GM21825 (cell line): Measurements from ENCODE around the gene SLC51A.
"Not testable (repeated sequence)": the region's sequence is repeated elsewhere in the genome, so short reads cannot be mapped to it uniquely, and the experiment has no call there.

Source experiments
- ATAC-seq: cut with Tn5 transposase; IDR thresholded peaks from one replicate; pipeline ENCODE4 v1.9.1; 2021; ENCODE audit warnings: mild to moderate bottlenecking, moderate library complexity; ENCODE audit not compliant: unreplicated experiment

Gene SLC51A

GRCh38 chr3:196193133-196193735, 23.1 kb upstream of the SLC51A start:
- ATAC-seq = no peak

DNA sequence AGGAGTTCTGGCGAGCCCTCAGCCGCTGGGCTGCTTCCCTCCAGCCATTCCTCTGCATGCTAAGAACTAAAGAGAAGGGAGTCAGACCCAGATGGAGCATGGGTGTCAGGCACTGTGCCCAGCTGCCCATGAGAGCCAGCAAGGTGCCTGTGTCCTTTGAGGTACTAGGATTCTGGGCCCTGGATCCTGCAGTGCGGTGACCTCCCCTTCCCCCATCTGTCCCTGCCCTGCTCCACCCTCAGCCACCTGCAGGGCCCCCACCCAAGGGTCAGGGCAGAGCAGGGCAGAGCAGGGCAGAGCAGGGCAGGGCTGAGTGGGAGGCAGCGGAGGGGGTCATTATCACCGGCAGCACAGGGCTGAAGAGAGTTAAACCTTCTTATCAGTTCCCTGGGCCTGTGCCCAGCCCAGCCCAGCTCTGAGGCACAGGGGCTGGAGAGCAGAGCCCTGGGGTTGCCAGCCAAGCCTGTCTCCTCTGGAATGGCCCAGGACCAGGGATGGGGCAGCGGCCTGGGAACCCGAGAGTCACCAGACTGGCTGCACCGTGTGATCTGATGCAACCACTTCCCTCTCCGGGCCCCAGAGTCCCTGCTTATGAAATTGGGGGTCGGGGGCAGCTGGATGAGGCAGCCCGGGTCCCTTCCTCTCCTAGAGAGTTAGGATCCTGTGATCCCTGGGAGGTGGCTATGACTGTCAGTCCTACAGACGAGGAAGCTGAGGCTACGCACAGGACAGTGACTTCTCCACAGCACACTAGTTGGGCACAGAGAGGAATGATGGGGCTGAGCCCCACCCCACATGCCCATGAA, 22.4 kb upstream of the SLC51A start:
- ATAC-seq = no peak

GRCh38 chr3:196194542-196194915, 21.8 kb upstream of the SLC51A start:
- no peak for ATAC-seq

DNA sequence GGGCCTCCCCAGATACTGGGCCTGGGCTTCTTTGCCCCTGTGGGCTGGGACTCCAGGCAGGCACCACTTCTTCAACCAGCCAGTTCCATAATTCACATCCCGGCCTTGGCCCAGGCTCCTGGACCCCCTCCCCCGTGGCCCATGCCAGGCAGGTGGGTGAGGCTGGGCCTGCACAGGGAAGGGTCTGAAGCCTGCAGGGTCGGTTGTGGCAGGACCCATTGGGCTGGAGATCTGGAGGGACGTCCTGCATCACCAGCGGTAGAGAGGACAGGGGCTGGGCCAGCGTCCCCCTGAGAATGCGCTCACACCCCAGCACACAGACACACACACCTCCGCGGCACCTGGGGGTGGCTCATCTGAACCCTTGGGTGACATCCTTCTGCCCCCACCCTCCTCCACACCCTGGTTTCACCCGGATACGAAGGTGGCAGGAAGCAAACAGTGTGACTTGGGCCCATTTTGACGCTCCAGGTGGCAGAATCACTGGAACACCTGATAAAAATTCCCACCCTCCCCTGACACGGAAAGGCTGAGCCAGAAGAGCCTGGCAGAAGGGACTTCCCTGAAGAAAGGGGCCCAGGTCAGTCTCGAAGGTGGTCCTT, 20.6 kb upstream of the SLC51A start:
- no peak for ATAC-seq

DNA sequence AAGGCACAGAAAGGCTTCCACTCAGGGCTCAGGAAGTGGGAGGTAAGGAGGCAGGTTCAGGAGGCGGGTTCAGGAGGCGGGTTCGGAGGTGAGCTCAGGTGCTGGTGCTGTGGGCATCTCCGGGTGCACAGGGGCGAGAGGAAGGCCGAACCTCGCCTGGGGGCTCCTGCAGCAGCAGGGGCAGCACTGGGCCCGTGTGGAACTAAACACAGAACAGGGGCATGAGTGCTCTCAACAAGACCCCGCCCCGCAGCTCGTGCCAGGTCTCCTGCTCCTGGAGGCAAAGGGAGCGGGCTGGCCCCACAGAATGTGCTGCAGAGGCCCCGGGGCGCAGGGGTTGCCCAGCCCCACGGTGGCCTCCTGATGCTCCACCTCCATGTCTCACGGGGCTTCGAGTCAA, 18.8 kb upstream of the SLC51A start:
- no peak for ATAC-seq

DNA sequence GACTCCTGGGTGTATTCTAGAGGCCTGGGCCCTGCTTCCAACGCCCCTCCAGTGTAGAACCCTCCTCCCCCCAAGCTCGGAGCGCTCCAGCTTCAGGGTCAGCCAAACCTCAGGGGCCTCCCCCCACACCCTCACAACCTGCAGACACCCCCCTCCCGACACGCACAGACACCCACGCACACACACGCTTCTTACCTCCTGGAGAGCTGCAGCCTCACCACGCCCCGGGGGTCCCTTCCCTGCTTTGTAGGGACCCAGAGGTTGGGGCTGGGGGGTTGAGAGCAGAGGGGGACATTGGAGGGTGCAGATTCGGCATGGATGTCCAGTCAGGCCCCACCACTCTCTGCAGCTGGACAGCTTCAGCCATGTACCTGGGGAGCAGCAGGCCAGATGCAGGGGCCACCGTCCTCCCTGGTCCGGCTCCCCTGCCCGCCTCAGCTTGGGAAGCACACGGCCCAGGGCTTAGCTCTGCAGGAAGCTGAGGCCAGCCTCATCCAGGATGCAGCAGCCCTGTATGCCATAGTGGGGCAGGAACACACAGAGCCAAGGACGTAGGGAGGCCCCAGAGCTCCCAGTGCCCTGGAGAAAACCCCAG, 18.2 kb upstream of the SLC51A start:
- ATAC-seq = no peak

DNA sequence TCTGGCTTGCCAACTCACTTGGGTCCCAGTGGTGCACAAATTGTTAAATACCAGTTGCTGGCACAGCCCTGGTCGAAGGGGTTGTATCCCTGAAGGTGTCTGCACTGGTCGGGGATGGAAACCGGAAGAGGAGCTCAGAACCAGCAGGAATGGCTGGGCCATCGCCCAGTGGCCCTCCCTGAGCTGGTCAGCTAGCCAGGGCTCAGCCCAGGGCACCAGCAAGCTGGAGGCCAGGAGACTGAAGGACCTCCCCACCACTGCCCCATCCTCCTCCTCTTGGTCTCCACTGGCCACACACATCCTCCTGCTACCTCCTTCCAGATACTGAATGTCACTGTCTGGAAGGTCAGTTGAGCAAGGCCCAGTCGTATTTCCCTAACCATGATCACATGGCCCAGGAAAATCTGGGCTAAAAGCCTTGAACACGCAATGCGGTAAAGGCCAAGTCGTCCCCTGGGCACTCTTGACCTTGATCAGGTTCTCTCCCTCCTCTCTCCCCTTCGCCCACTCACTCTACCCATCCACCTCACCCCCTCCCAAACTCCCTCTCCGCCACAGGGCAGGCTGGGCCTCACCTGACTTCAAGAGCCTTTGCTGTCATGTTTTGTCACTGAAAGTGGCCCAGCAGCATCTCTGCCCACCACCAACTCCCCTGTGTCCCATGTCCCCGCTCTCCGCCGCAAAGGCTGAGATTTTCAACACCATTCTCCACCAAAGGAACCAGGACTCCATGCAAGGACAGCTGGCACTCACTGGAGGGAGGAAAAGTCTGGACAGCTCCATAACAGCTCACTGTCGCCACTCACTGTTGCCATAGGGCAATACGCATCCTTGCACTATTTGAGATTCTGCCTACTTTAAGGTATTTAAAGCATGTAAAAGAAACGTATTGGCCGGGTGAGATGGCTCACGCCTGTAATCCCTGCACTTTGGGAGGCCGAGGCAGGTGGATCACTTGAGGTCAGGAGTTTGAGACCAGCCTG, 17.3 kb upstream of the SLC51A start:
- ATAC-seq = no peak

- ATAC-seq = no peak
Measured at GRCh38 chr3:196202516-196202970, 13.8 kb upstream of the SLC51A start.

- ATAC-seq = no peak
Measured at GRCh38 chr3:196203846-196204245, 12.5 kb upstream of the SLC51A start.

DNA sequence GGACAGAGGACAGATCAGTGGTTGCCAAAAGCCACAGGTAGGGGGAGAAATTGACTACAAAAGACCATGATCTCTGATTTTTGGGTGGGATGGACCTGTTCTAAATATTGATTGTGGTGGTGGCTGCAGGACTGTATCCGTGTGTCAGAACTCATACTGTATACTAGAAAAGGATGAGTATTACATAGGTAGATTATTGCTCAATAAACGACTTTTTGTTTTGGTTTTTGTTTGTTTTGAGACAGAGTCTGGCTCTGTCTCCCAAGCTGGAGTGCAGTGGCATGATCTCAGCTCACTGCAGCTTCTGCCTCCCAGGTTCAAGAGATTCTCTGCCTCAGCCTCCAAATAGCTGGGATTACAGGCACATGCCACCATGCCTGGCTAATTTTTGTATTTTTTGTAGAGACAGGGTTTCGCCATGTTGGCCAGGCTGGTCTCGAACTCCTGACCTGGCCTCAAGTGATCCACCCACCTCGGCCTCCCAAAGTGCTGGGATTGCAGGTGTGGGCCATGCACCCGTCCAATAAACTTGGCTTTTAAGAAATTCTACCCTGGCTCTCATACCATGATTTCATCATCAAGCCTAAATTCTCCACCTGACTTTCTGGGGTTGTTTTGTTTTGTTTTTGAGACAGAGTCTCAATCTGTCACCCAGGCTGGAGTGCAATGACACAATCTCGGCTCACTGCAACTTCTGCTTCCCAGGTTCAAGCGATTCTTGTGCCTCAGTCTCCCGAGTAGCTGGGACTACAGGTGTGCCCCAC, 10.7 kb upstream of the SLC51A start:
- ATAC-seq = not testable (repeated sequence)

DNA sequence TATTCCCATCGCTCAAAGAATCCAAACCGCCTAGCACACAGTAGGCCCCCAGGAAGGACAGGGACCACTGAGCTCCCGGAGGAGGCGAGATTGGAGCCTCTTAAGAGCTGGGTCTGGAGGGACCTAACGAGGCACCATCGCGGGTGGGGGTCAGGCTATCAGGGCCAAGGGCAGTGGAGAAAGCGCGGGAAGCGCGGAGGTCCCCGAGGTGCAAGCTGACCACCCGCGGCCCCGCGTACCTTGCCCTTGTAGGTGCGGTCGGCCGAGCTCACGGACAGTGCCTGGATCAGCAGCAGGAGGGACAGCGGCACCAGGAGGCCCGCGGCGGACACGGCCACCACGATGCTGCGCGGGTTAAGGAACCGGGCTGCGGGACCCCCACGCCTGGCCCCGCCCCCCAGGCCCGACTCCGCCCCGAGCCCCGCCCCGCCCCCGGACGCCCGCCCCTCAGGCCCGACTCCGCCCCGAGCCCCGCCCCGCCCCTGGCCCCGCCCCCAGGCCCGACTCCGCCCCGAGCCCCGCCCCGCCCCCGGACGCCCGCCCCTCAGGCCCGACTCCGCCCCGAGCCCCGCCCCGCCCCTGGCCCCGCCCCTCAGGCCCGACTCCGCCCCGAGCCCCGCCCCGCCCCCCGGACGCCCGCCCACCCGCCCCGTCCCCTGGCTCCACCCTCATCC, 9.0 kb upstream of the SLC51A start:
- no peak for ATAC-seq

- no peak for ATAC-seq
Measured at GRCh38 chr3:196207833-196208607, 8.3 kb upstream of the SLC51A start.

DNA sequence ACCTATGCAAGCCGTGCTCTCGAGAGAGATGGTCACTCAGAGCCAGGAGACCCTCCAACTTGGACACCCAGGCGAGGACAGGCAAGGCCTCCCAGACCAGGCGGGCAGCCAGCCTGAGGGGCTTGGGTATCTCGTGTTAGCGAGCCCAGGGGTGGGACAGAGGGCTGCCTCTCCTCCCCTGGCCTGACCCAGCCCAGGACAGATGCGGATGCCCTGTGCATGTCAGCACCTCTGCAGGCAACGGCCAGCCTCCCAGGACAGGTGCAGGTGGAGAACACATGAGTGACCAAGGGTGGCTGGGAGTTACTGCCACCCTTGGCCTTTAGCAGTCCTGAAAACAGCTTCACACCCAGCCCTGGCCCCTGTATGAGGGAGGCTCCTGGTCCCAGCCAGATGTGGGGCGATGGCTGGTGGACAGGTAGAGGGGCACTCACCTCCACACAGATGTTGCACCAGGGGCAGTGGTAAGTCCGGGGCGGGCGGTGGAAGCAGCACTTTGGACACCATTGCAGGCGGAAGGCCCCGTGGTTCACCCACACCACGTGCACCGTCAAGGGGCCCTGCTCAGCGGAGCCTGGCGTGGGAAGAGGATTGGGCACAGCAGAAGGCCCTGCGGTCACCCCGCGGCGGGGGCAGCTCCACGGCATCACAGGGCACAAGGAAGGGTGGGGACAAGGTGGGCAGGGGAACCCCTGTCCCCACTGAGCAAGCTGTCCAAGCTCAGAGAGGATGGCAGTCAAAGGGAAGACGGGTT, 7.2 kb upstream of the SLC51A start:
- no peak for ATAC-seq

DNA sequence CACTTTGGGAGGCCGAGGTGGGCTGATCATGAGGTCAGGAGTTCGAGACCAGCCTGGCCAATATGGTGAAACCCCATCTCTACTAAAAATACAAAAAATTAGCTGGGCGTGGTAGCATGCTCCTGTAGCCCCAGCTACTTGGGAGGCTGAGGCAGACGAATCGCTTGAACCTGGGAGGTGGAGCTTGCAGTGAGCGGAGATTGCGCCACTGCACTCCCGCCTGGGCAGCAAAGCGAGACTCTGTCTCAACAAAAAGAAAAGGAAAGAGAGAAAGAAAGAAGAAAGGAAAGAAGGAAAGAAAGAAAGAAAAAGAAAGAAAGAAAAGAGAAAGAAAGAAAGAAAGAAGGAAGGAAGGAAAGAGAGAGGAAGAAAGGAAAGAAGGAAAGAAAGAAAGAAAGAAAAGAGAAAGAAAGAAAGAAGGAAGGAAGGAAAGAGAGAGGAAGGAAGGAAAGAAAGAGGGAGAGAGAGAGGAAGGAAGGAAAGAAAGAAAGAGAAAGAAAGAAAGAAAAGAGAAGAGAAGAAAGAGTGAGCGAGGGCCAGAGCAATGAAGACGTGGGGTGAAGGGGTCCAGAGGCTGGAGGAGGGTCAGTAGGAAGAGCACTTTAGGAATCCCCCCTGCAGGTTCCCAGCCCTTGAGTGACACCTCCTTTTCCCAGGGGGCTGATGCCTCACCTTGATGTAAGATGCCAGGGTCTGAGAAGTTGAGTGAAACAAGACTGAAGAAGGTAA, 6.2 kb upstream of the SLC51A start:
- not testable (repeated sequence) for ATAC-seq

DNA sequence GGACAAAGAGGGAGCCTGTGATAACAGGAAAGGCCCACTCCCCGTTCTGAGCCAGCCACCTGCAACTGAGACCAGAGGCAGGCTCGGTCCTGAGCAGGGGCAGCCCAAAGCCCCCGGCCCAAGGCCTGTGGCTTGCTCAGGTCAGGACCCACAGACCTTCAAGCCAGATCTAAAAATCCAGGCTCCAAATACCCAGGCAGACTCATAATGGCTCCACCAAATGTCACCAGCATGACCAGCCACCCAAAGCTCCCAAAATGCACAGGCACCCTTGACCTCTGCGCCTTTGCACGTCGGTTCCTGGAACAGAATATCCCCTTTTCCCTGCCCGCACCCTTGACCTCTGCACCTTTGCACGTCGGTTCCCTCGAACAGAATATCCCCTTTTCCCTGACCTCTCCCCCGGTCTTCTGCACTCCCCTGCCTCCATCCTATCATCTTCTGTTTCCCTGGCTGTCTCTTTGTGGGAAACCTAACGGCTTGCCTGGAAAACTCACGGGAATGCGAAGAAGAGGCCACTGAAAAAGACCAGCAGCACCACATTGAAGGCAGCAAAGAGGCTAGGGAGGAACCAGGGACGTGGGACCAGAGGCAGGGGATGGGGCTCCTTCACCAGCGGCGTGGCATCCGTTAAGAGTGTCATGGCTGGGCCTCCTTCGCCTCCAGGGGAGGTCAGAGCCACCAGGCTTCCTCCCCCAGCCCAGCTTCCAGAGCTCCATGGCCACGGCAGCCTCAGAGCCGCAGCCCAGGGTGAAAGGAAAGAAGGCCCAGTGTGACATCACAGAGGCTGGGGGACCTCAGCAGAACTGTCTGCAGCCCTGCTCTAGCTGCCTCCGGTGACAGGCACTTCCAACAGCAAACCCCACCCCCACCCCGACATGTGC, 5.4 kb upstream of the SLC51A start, which contains the start of gene ZDHHC19:
Gene ZDHHC19, minus strand, starts transcription at position 728 of the 884 bp plus-strand sequence. Its CDS starts 85 bp downstream, at position 643.
- no peak for ATAC-seq
